GM18502 (cell line): ENCODE data around the gene FNBP1.
"Not testable (repeated sequence)": the region's sequence is repeated elsewhere in the genome, so short reads cannot be mapped to it uniquely, and the experiment has no call there.

Source experiments
- ATAC-seq: cut with Tn5 transposase; IDR thresholded peaks from one replicate; pipeline ENCODE4 v1.9.1; 2021; ENCODE audit warnings: mild to moderate bottlenecking; ENCODE audit not compliant: unreplicated experiment, poor library complexity

FNBP1 gene

DNA sequence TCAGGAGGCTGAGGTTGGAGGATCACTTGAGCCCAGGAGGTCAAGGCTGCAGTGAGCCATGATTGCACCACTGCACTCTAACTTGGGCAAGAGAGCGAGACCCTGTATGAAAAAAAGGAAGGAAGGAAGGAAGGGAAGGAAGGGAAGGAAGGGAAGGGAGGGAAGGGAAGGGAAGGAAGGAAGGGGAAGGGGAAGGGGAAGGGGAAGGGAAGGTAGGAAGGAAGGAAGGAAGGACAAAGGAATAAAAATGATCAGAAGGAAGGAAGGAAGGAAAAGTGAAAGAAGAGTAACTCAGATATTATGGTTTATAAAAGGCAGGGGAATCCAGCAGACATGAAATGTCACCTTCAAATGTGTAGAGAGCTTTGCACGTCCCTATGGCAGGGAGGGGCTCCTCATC, 143.4 kb downstream of the FNBP1 start:
- no peak for ATAC-seq

DNA sequence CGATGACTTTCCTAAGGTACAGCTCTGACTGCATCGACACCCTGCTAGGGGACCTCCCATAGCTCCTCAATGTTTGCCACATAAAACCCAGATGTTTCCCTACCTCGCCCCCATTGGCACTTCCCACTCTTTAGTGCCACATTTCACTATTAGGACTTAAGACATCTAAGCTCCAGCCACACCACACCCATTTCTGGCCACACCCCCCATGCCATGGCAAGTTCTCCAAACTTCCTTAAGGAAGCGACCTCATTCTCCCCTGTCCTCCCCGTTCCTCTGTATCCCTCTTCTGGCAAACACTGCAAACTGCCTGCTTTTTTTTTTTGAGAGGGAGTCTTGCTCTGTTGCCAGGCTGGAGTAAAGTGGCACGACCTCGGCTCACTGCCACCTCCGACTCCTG, 144.8 kb downstream of the FNBP1 start:
- no peak for ATAC-seq

DNA sequence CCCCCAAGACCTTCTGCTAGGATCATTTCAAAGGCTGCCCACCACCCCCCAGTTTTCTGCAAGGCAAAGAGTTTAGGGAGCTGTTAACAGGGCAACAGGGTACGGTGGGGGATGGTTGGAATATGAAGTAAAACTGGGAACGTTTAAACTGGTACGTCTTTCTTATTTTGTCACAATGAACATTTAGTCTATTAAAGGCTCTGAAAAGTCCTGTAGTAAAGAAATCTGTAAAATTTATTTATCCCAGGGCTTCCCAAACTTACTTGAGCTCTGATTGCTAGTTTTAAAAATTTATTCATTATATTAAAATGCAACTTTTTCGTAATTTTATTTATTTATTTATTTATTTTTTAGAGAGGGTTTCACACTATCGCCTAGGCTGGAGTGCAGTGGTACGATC, 145.7 kb downstream of the FNBP1 start:
- ATAC-seq, result no peak

DNA sequence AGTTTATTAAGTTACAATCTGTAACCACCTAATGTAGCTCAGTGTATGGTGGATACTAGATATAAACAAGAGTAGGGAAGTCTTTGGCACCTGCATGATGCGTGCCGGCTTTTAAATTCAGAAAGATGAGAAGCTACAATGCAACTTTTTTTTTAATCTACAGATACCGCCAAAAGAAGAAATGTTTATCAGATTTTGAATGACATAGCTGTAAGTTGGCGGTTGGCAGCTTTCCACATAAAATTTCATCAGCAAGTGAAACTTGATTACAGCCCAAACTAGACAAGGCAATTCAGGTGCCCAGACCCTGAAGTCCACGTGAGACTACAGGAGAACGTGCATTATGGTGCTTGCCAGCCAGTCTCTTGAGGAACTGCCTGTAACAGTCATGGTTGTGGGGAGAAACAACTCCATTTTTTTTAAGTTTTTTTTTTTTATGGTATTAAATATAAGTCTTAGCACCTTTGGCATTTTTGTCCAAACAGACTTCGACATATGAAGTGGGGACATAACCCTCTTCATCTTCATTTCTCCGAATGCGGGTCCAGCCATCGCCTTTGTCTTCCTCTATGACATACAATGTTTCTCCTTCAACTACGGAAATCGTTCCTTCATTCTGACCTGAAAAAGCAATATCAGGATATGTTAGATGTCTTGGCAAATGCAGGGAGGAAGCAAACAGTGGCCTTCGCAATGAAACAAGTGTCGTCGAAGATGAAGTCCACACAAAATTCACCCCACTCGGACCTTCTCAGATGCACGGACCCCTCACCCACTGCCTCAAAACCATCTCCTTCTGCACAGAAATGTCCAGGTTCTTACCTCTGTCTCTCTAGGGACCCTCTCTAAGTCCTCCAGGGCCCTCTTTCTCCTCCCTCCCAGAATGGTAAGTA, 147.4 kb downstream of the FNBP1 start:
- no peak for ATAC-seq

DNA sequence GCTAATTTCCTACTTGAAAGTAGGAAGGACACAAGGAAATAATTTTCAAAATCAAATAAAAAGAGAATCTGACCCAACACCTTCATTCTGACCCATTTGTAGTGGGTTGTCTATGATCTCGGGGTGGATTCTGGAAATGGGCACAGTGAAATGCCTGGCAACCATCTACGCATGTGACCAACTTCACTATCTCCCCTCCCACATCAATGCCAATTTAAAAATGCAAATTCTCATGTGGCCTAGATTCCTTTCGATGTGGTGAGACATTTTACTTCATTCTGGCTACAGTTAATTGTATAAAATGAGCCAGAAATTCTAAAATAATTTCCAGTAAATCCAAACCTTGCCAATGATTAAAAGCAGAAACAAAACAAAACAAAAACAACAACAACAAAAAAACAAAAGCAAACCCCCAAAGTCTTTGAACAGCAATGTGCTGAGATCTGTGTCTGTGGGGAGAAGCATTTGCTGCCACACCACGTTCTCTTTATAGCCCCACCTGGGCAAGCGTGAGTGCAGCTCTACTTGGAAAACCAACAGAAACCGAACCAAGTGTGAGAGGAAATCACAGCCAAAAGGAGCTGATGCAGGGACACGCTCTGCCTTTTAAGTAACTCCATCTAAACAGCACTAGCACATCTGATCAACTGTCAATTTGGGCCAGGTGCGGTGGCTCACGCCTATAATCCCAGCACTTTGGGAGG, 148.7 kb downstream of the FNBP1 start:
- ATAC-seq, result no peak

DNA sequence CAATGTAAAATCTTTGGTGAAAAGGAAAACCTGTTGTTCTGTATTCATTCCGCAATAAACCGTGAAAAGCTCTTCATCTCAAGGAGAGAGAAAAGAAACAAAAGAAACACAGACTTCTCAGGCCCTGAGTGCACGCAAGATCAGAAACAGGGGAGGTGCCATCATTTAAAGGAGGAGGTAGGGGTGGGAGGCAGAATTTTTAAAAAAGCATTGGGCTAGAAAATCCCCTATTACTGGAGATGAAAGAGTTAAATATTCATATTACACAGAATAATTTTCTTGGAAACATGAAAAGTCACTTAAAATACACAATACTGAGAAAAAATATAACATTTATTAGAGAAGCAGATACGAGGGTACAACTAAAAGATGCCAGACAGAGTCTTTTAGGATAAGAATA, 151.4 kb downstream of the FNBP1 start:
- no peak for ATAC-seq

DNA sequence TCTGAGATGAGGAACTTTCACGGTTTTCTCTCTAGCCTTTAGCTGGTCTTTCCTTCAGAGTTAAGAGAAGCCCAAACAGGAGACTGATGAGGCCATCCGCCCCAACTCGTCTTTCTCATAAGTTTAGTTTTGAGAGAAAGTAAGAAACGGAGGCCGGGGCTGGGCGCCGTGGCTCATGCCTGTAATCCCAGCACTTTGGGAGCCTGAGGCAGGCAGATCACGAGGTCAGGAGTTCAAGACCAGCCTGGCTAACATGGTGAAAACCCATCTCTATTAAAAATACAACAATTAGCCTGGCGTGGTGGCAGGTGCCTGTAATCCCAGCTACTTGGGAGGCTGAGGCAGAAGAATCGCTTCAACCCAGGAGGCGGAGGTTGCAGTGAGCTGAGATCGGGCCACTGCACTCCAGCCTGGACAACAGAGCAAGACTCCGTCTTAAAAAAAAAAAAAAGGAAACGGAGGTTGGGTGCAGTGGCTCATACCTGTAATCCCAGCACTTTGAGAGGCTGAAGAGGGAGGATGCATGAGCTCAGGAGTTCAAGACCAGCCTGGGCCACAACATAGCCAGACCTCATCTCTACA, 152.2 kb downstream of the FNBP1 start:
- ATAC-seq, result not testable (repeated sequence)

DNA sequence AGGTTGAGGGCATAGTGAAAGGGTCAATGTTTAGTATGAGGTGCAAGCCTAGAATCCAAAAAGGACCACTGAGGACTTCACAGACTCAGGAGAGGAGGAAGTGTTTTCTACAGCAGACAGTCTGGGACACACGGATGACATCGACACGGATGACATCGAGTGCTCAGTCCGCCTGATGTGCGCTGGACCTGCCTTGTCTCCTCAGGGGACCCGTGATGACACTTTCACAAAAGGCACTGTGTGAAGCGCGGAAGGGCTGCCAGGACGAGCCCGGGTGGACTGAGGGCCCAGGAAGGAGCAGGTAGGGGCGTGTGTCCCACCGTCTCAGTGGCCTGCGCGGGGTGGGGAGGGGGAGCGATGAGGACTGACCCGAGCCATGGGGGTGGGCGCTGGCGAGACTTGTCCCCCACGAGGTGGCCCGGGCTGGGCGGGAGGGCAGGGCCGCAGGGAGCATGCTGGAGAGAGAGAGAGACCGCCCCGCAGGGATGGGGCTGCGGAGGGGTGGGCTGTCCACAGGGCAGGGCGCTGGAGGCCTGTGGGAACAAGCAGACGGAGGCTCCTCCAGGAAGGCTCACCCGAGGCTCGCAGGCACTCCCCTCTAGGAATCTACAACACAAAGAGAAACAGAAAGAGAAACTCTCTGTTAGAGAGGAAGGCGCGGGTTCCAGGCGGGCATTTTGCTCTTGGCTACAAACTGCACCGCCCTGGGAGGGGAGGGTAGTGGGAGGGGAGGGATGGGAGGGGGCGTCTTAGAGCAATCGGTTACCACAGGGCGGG, 152.9 kb downstream of the FNBP1 start:
- ATAC-seq, result no peak

DNA sequence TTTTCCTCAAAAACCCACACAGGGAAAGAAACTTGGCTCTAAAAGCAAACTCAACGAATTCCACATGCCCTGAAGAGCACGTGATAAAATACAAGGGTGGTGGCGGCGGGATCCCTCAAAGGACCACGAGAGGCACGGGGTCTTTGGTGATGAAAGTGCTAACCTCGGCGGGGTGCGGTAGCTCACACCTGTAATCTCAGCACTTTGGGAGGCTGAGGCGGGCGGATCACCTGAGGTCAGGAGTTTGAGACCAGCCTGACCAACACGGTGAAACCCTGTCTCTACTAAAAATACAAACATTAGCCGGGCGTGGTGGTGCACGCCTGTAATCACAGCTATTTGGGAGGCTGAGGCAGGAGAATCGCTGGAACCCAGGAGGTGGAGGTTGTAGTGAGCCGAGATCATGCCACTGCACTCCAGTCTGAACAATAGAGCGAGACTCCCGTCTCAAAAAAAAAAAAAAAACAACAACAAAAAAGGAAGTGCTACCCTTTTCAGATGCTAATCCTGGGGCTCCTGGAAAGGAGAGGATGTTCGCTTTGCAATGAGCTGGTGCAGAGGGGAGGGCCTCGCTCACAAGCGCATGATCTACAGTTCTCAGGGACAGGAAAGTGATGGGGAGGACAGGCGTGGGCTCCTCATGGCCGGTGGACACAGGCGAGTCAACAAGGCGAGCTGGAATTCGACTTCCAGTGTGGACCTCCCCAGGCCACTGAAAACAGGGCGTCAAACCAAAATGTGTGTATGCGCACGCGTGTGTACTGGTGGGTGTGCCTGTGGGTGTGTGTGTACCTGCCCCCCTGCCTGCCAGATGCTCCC, 153.7 kb downstream of the FNBP1 start:
- no peak for ATAC-seq

DNA sequence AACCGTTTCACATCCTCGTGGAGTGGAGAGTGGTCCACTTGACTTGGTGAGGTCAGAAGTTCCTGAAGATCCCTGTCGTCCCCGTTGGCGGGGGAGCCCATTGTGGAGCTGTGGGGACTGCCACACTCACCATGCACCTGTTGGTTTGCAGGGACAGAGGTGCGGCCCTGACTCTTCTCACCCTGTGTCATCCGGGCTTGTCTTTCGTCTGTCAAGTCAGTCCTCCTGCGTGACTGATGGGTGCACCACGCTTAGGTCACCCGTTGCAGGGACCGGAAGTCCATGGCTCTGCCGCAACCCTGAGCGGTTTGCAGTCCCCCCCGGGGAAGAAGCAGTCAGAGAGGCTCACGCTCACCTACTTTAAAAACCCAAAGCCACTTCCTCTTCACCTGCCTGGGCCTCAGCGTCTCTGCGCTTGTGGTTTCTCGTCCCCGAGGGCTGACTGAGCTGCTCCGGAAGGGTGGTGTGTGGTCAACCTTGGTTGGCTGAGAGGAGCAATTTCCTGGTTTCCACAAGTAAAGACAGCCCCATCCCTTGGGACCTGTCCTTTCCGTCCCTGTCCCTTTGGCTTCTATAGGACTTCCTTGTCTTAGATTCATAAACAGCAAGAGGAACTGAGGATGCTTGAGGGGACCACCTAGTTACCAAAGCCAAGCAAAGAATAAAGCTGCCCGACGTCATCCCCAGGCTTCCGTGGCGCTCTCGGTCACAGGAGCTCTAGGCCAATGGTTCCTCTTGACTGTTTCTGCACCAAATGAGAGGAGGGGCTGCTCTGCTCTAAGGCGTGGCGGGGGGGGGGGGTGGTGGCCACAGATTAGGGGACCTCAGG, 154.5 kb downstream of the FNBP1 start:
- peak; percentile 50 for ATAC-seq

DNA sequence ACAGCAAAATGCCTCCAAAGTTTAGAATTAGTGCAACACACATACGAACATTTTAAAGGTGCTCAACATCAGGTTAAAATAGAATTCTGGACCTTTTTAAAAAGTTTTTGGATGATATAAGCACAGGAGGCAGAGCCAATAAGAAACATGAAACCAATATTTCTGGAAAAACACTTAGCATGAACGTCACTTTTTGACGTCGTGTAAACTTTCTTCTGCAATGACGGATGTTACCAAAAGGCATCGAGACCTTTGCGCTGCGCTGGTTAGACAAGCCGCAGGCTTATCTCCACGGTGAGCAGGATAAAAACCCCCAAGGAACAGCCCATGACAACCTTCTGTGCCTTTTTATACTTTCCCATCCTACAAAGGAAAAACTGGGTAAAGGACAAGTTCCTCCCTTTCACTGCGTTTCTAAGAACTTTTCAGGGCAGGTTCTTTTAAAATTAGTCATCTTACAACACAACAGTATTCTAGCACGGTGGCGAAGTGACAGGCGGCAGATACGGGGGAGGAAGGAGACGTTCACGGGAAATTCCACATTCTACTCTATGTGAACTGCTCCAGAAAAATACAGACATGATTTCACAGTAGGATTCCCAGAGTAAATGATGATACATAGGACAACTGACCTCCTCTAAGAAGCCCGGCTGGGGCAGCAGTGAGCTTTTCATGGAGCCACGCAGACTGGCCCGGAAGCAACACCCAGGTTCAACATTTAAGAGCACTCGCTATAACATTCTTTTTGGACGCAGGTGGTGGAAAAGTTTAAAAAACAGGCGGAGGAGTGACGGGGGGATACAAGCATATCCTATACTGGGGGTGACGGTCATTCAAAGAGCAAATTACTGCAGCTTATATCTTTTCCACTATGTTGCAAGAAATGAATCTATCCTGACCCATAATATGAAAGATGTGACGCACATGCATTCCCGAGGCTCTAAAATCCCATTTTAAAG, 155.4 kb downstream of the FNBP1 start:
- no peak for ATAC-seq

DNA sequence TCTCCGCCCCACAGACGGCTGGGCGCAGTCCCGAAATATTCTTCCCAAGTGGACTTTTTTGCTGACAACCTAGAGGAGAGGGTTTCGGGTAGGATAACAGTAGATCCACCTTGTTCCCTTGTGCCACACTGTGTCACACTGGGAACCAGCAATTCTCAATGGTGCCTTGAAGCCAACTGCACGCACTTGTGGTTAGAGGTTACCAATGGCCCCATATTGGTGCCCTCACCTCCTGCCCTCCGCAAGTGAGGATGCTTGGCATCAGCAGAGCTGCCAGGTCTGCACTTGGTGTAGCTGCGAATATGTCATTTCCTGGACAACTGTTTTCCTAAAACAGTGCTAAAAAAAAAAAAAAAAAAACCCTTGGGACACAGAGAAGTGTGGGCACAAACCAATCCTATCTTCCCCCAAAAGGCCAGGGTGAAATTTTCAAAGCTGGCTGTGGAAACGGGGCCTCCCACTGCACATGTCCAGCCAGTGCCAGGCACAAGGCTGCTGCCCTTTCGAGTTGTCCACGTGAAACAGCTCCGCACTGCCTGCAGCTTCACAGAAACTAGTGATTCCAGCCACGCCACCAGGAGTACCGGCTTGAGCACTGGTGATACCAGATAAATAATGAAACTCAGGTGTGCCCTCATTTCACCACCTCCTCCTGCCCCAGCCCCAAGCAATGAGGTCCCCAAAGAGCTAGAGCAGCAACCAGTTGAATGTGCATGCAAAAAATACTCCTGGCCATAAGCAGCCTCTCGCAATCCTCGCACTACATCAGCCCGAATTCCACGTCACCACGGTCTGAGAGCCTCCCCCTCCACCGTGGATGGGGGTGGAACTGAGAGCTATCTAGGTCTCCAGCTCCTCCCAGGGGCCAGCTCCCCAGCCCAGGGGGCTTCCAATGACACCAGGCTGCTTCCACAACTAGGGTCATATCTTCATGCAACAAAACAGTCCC, 156.5 kb downstream of the FNBP1 start:
- ATAC-seq, result no peak

DNA sequence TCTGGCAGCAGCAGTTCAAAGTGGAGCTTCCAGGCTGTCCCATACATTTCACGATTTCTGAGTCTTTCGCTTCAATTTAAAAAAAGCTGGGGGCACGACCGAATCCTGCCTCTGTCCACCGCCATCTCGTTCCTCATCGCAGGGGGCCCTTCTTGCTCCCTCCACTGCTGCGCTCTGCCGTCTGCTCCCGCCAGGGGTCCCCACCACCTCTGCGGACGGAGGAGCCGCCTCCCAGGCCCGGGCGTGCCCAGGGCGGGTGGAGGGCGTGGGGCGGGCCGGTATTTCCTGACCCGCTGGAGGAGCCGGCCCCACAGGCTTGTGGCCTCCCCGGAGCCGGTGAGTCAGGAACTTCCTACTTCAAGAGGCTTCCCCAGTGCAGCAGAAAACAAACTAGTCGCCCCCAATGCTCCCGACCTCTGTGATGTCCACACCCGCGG, 157.3 kb downstream of the FNBP1 start:
- ATAC-seq, result peak; percentile 31

DNA sequence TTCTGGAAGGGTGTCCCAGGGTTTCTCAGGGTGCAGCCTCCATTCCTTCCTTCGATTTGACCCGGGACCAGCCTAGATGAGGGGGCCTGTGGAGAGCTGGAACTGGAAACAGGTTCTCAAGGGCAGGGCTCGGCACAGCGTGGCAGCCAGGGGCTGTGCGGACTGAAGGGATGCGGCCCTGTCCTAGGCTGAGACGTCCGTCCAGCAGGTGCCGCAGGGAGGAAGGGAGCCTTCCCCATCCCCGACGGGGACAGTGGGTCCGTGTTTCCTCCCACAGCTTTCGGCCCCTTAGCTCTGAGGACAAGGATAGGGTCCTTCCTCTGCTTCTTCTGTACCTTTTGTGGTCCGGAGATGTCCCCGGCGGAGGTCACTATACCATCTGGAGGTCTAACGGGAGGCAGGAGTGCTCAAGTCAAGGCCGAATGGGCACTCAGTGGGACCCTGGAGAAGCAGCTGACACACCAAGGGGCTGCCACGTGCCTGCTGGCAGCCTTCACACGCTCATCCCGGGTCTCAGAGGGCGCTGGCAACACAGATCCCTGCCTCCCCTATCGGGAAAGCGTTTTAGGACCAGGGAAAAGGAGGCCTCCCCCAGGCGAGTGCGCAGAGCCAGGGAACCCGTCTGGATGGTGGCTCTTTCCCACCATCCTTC, 157.8 kb downstream of the FNBP1 start:
- ATAC-seq, result no peak

DNA sequence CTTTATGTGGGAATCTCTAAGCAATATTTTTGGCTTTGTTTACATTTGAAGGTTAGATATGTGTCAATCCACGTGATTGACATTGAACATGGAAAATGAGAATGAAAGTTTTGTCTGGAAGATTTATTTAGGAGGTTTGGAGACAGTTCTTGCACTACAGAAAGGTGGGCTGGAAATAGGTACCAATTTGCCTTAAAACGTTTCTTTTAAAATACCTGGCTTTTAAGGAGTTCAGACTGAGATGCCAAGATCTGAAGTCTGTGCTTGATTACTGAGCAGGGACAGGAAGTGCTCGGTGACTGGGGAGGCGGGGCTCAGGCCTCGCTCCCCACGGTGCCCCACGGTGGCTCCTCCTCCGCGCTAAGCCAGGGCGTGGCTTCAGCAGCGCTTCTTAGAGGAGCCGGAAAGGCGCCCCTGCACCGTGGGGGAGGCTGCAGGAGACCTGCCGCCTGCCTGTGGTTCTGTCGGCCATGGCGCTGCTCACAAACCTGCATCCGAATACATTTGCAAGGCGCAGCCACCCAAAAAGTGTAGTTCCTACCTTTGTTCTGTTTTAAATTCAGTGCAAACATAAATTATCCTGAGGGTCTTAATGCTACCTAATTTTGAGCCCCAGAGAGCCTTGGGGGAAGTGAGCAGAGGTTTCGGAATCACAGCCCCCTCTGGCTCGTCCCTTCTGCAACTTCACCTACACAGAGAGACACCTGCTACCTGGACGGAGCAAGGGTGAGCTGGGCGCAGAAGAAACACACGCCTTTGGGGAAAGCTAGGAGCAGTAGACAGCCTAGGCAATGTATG, 158.6 kb downstream of the FNBP1 start:
- peak; percentile 43 for ATAC-seq
